ENCODE data around the gene CENPK. TPM values are rescaled to one million over a fixed set of nuclear protein-coding genes. Genes with fewer than 3 reads are reported as not detected.

Gene CENPK
- total and polyA plus RNA-seq, 9 of the 15 experiments (the other 6 are each of a cell fraction or from before 2014, with no cell fraction given) = 30.8 to 134 (median 69.0) TPM

DNA sequence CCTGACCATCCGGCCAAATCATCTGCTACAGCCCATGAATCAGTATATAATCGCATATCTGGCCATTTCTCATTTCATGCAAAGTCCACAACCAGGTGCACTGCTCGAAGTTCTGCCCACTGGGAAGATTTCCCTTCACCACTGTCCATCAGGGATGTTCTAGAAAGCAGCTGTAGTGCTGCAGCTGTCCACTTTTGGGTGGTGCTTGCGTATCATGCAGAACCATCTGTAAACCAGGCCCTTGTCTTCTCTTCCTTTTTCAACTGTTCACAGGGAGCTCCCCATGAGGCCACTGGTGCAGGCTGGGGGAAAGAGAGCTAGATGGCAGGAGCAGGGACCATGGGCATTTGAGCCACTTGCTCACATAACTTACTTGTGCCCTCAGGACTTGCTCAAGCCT lies 73.8 kb downstream of the CENPK start (continued):
- no peak for TF ChIP-seq OTX1 (CRISPR knock-in tag; IDR thresholded peaks at IDR 0.05)
- no peak for TF ChIP-seq CHD1 (IDR thresholded peaks at IDR 0.05; ENCODE audit: low read length)
- no peak for TF ChIP-seq POU5F1 (IDR thresholded peaks at IDR 0.05; ENCODE audit: borderline replicate concordance, low read depth, low read length, partially characterized antibody)
- TF ChIP-seq NBN (IDR thresholded peaks at IDR 0.05; ENCODE audit: low read depth) = no peak
- TF ChIP-seq POLR2A (conservative IDR thresholded peaks at IDR 0.05) = no peak
- TF ChIP-seq RB1 (IDR thresholded peaks at IDR 0.05; ENCODE audit: low read depth) = no peak
- TF ChIP-seq NFXL1 (CRISPR knock-in tag; IDR thresholded peaks at IDR 0.05) = no peak
- no peak for TF ChIP-seq IFI16 (CRISPR knock-in tag; IDR thresholded peaks at IDR 0.05)
- peak; percentile 22; the same call in 1 of the 2 replicates for TF ChIP-seq ARID1B (IDR thresholded peaks at IDR 0.05)
- TF ChIP-seq KDM4B (IDR thresholded peaks at IDR 0.05; ENCODE audit: borderline replicate concordance in 2 of 2, low read depth in 1 of 2) = no peak
- no peak for TF ChIP-seq SIN3A (IDR thresholded peaks at IDR 0.05; ENCODE audit: borderline replicate concordance in 2 of 2, control insufficient read depth in 1 of 2, low read depth in 2 of 2, low read length in 2 of 2)
- TF ChIP-seq, protein P1, sequence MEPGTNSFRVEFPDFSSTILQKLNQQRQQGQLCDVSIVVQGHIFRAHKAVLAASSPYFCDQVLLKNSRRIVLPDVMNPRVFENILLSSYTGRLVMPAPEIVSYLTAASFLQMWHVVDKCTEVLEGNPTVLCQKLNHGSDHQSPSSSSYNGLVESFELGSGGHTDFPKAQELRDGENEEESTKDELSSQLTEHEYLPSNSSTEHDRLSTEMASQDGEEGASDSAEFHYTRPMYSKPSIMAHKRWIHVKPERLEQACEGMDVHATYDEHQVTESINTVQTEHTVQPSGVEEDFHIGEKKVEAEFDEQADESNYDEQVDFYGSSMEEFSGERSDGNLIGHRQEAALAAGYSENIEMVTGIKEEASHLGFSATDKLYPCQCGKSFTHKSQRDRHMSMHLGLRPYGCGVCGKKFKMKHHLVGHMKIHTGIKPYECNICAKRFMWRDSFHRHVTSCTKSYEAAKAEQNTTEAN (CRISPR knock-in tag; IDR thresholded peaks at IDR 0.05) = no peak
- no peak for TF ChIP-seq HIVEP1 (CRISPR knock-in tag; IDR thresholded peaks at IDR 0.05)
- TF ChIP-seq ZNF444 (CRISPR knock-in tag; IDR thresholded peaks at IDR 0.05) = no peak
- no peak for TF ChIP-seq SMARCA5 (IDR thresholded peaks at IDR 0.05)
- no peak for TF ChIP-seq BCL6 (CRISPR knock-in tag; IDR thresholded peaks at IDR 0.05)
- TF ChIP-seq PCBP2 (IDR thresholded peaks at IDR 0.05; ENCODE audit: low read depth, low read length, poor library complexity, severe bottlenecking) = no peak
- TF ChIP-seq NR4A1 (CRISPR knock-in tag; IDR thresholded peaks at IDR 0.05) = no peak
- TF ChIP-seq NR4A1 (tag; IDR thresholded peaks at IDR 0.05) = no peak
- TF ChIP-seq MIER1 (IDR thresholded peaks at IDR 0.05; ENCODE audit: low read depth) = no peak
- no peak for TF ChIP-seq RBM22 (IDR thresholded peaks at IDR 0.05; ENCODE audit: low read depth, low read length, poor library complexity, severe bottlenecking)
- TF ChIP-seq POLR3G (IDR thresholded peaks at IDR 0.05; ENCODE audit: extremely low read depth, insufficient read length, insufficient replicate concordance) = no peak

Measured in K562 (cell line).